PFSK-1 (cell line): Measurements from ENCODE around the gene KIF20B.

ENCODE experiments used
- FOXP2 ChIP-seq: optimal IDR thresholded peaks from 2 replicates; pipeline ENCODE3; 2011; ENCODE audit warnings: borderline replicate concordance, control low read depth, inconsistent platforms; ENCODE audit not compliant: insufficient read depth; ENCODE audit errors: extremely low read length, extremely low read depth
- POLR2AphosphoS5 ChIP-seq: IDR thresholded peaks from 2 replicates; pipeline ENCODE4 v1.6.1; 2012; ENCODE audit warnings: low read depth, mild to moderate bottlenecking, control low read depth, low read length, moderate library complexity
- REST ChIP-seq, 2 experiments: IDR thresholded peaks; 2 replicates each; pipeline versions ENCODE4 v1.6.1 to v1.8.0; 2011 to 2012; ENCODE audit warnings: low read depth in 2 of 2, low read length in 2 of 2, control low read depth in 1 of 2, inconsistent platforms in 1 of 2, mild to moderate bottlenecking in 1 of 2, moderate library complexity in 1 of 2; ENCODE audit not compliant: insufficient read depth in 1 of 2
- SIN3A ChIP-seq: IDR thresholded peaks from 2 replicates; pipeline ENCODE4 v1.6.1; 2012; ENCODE audit warnings: mild to moderate bottlenecking, low read length, moderate library complexity, borderline replicate concordance; ENCODE audit not compliant: insufficient read depth
- TAF1 ChIP-seq: IDR thresholded peaks from 2 replicates; pipeline ENCODE4 v1.6.1; 2012; ENCODE audit warnings: low read length, control low read depth, borderline replicate concordance; ENCODE audit not compliant: insufficient read depth

GRCh38 chr10:89666138-89666537 is 35.3 kb upstream of the KIF20B start:
- no peak for TF ChIP-seq POLR2AphosphoS5
- TF ChIP-seq SIN3A: no peak
- no peak for TF ChIP-seq REST (IDR thresholded peaks at IDR 0.05; ENCODE audit: insufficient read depth in 1 of 2, low read depth in 2 of 2, low read length in 2 of 2)
- no peak for TF ChIP-seq TAF1
- no peak for TF ChIP-seq FOXP2
